Fibroblast of mammary gland (primary cell): ENCODE data around the gene PIP5KL1.
A peak's percentile ranks its signal among the peaks of the same experiment; 100 is the strongest.

ENCODE experiments used
- DNase-seq: peaks from one replicate; pipeline ENCODE4 v3.0.0-alpha.2; 2010; ENCODE audit warnings: low read depth
- H3K4me3 ChIP-seq: 2 replicates; pipeline ENCODE4 v1.5.1; 2011; ENCODE audit warnings: low read depth, mild to moderate bottlenecking, low read length, moderate library complexity; ENCODE audit not compliant: control insufficient read depth
- CTCF ChIP-seq: conservative IDR thresholded peaks from 2 replicates; pipeline ENCODE4 v1.5.1; 2011; ENCODE audit warnings: low read depth, low read length, inconsistent platforms; ENCODE audit not compliant: control insufficient read depth, insufficient read depth

PIP5KL1 gene

GRCh38 chr9:127937388-127938297, 7.1 kb upstream of the PIP5KL1 start, which contains the start of gene DPM2:
DPM2 (minus strand) TSS chr9:127937854; CDS start chr9:127937820, 34 bp downstream.
- DNase-seq: peak; percentile 83
- TF ChIP-seq CTCF: no peak
- peak within 1 kb of the TSS; percentile 92 for H3K4me3 ChIP-seq

GRCh38 chr9:127937056-127937387, 6.4 kb upstream of the PIP5KL1 start:
- peak overlapping the region; percentile 92 for H3K4me3 ChIP-seq
- DNase-seq: no peak
- no peak for TF ChIP-seq CTCF

GRCh38 chr9:127936347-127936852, 5.8 kb upstream of the PIP5KL1 start:
- DNase-seq: no peak
- H3K4me3 ChIP-seq: peak overlapping the region; percentile 92
- no peak for TF ChIP-seq CTCF

- peak; percentile 62 for DNase-seq
- H3K4me3 ChIP-seq: peak overlapping the region; percentile 92
- TF ChIP-seq CTCF: no peak
These were observed 5.2 kb upstream of the PIP5KL1 start for GRCh38 chr9:127935765-127936221.

GRCh38 chr9:127934986-127935385, 4.4 kb upstream of the PIP5KL1 start:
- no peak overlapping the region for H3K4me3 ChIP-seq
- no peak for TF ChIP-seq CTCF
- no peak for DNase-seq

GRCh38 chr9:127934248-127934647, 3.7 kb upstream of the PIP5KL1 start:
- DNase-seq: no peak
- no peak for TF ChIP-seq CTCF
- no peak overlapping the region for H3K4me3 ChIP-seq
